Glutamatergic neuron (in vitro differentiated cells): ENCODE results near the gene SH2D4B. TPM values are rescaled to one million over a fixed set of nuclear protein-coding genes. Genes with fewer than 3 reads are reported as not detected.

Experiments used
- DNase-seq: peaks from one replicate; pipeline ENCODE4 v3.0.0; 2022
- H3K27ac Mint-ChIP-seq: one replicate; pipeline ENCODE4 v1.8.0; 2020; ENCODE audit warnings: mild to moderate bottlenecking, mixed read lengths, inconsistent platforms; ENCODE audit not compliant: unreplicated experiment
- H3K27me3 Mint-ChIP-seq: one replicate; pipeline ENCODE4 v1.8.0; 2020; ENCODE audit warnings: mild to moderate bottlenecking, moderate library complexity, mixed read lengths, inconsistent platforms; ENCODE audit not compliant: unreplicated experiment
- H3K36me3 Mint-ChIP-seq: one replicate; pipeline ENCODE4 v1.8.0; 2020; ENCODE audit warnings: mild to moderate bottlenecking, mixed read lengths, inconsistent platforms; ENCODE audit not compliant: unreplicated experiment
- H3K4me1 Mint-ChIP-seq: one replicate; pipeline ENCODE4 v1.8.0; 2020; ENCODE audit warnings: mild to moderate bottlenecking, low read depth, mixed read lengths, inconsistent platforms; ENCODE audit not compliant: unreplicated experiment
- H3K4me3 Mint-ChIP-seq: one replicate; pipeline ENCODE4 v1.8.0; 2020; ENCODE audit warnings: mild to moderate bottlenecking, mixed read lengths, inconsistent platforms; ENCODE audit not compliant: unreplicated experiment
- H3K9me3 Mint-ChIP-seq: one replicate; pipeline ENCODE4 v1.8.0; 2020; ENCODE audit warnings: mild to moderate bottlenecking, moderate library complexity, mixed read lengths, inconsistent platforms; ENCODE audit not compliant: unreplicated experiment
- CTCF ChIP-seq: fragments of 200-600 bp; sonication (generic); IDR thresholded peaks from one replicate; pipeline ENCODE4 v1.5.0; 2021; ENCODE audit not compliant: partially characterized antibody, unreplicated experiment
- total RNA-seq: library from RNA; stranded (reverse); fragmentation: NEBNext Ultra II Directional; extraction: Animal tissue kit (Norgen Biotek cat#: 25700); gene quantifications from one replicate; pipeline ENCODE4 v1.2.1, GENCODE V29; 2021; ENCODE audit not compliant: unreplicated experiment

SH2D4B gene
- total RNA-seq, 1 donor from 2014 or later, result 0.12 TPM

GRCh38 chr10:80492848-80493521 lies 44.7 kb upstream of the SH2D4B start:
- Mint-ChIP-seq H3K9me3 (peaks cover 16% of the 10 kb centered on the region), H3K4me1 (peaks cover 28% of the 10 kb centered on the region), H3K27me3 (peaks cover 3% of the 10 kb centered on the region), H3K36me3 (peaks cover 32% of the 10 kb centered on the region), H3K4me3 (no peak overlapping the region), H3K27ac (peak overlapping the region; percentile 41)
- DNase-seq, result no peak
- TF ChIP-seq CTCF, result no peak

GRCh38 chr10:80493522-80494051 lies 44.1 kb upstream of the SH2D4B start:
- H3K9me3 Mint-ChIP-seq, result peaks cover 16% of the 10 kb centered on the region
- no peak overlapping the region for H3K4me3 Mint-ChIP-seq
- peaks cover 36% of the 10 kb centered on the region for H3K36me3 Mint-ChIP-seq
- no peak for TF ChIP-seq CTCF
- H3K27me3 Mint-ChIP-seq, result peaks cover 2% of the 10 kb centered on the region
- H3K4me1 Mint-ChIP-seq, result peaks cover 31% of the 10 kb centered on the region
- no peak for DNase-seq
- H3K27ac Mint-ChIP-seq, result peak overlapping the region; percentile 41

GRCh38 chr10:80496555-80497172 lies 41.0 kb upstream of the SH2D4B start:
- Mint-ChIP-seq H3K4me1 (peaks cover 45% of the 10 kb centered on the region), H3K27me3 (peaks cover 7% of the 10 kb centered on the region), H3K9me3 (peaks cover 14% of the 10 kb centered on the region), H3K36me3 (peaks cover 23% of the 10 kb centered on the region), H3K4me3 (no peak overlapping the region), H3K27ac (no peak overlapping the region)
- no peak for DNase-seq
- TF ChIP-seq CTCF, result no peak

- peaks cover 52% of the 10 kb centered on the region for H3K4me1 Mint-ChIP-seq
- peaks cover 7% of the 10 kb centered on the region for H3K27me3 Mint-ChIP-seq
- no peak for DNase-seq
- peaks cover 17% of the 10 kb centered on the region for H3K9me3 Mint-ChIP-seq
- no peak overlapping the region for H3K4me3 Mint-ChIP-seq
- peak overlapping the region; percentile 30 for H3K27ac Mint-ChIP-seq
- peaks cover 28% of the 10 kb centered on the region for H3K36me3 Mint-ChIP-seq
- TF ChIP-seq CTCF, result no peak
Observed at GRCh38 chr10:80497187-80498077, 40.3 kb upstream of the SH2D4B start.
